HL-60 (cell line): ENCODE measurements around the gene ASIC5.

Experiments
- GABPA ChIP-seq: IDR thresholded peaks from 2 replicates; pipeline ENCODE4 v1.6.1; 2012; ENCODE audit warnings: low read depth
- TF ChIP-seq, protein P1 (sequence below): IDR thresholded peaks from one replicate; pipeline ENCODE4 v1.5.1; 2011; ENCODE audit warnings: low read length, control low read depth, inconsistent platforms; ENCODE audit not compliant: insufficient read depth

DNA sequence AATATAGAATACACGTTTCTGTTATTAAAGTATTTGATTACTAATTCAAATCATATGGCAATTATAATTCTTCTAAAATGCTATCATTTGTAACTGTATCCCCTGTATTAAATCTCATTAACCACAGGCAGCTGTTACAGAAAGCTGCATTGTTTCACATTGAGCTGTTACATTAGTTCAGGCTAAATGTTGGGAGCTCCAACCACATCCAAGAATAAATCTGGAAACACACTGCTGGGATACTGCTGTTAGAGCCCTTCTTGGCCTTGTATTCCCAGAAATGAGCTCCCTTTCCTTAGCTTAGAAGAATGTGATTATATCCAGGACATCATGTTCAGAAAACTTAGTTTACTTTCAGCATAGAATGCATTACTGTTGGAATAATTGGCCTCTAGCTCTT, 59.1 kb downstream of the ASIC5 start:
- TF ChIP-seq, protein P1, sequence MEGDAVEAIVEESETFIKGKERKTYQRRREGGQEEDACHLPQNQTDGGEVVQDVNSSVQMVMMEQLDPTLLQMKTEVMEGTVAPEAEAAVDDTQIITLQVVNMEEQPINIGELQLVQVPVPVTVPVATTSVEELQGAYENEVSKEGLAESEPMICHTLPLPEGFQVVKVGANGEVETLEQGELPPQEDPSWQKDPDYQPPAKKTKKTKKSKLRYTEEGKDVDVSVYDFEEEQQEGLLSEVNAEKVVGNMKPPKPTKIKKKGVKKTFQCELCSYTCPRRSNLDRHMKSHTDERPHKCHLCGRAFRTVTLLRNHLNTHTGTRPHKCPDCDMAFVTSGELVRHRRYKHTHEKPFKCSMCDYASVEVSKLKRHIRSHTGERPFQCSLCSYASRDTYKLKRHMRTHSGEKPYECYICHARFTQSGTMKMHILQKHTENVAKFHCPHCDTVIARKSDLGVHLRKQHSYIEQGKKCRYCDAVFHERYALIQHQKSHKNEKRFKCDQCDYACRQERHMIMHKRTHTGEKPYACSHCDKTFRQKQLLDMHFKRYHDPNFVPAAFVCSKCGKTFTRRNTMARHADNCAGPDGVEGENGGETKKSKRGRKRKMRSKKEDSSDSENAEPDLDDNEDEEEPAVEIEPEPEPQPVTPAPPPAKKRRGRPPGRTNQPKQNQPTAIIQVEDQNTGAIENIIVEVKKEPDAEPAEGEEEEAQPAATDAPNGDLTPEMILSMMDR: no peak
- TF ChIP-seq GABPA: no peak
